ENCODE measurements around the gene SLC10A4. TPM values are rescaled to one million over a fixed set of nuclear protein-coding genes. Genes with fewer than 3 reads are reported as not detected.
A peak's percentile ranks its signal among the peaks of the same experiment; 100 is the strongest.
"Not testable (repeated sequence)": the region's sequence is repeated elsewhere in the genome, so short reads cannot be mapped to it uniquely, and the experiment has no call there.

The SLC10A4 gene, protein sequence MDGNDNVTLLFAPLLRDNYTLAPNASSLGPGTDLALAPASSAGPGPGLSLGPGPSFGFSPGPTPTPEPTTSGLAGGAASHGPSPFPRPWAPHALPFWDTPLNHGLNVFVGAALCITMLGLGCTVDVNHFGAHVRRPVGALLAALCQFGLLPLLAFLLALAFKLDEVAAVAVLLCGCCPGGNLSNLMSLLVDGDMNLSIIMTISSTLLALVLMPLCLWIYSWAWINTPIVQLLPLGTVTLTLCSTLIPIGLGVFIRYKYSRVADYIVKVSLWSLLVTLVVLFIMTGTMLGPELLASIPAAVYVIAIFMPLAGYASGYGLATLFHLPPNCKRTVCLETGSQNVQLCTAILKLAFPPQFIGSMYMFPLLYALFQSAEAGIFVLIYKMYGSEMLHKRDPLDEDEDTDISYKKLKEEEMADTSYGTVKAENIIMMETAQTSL
- 0.13 TPM in 1 of 2 replicates, not detected in the other for total RNA-seq

DNA sequence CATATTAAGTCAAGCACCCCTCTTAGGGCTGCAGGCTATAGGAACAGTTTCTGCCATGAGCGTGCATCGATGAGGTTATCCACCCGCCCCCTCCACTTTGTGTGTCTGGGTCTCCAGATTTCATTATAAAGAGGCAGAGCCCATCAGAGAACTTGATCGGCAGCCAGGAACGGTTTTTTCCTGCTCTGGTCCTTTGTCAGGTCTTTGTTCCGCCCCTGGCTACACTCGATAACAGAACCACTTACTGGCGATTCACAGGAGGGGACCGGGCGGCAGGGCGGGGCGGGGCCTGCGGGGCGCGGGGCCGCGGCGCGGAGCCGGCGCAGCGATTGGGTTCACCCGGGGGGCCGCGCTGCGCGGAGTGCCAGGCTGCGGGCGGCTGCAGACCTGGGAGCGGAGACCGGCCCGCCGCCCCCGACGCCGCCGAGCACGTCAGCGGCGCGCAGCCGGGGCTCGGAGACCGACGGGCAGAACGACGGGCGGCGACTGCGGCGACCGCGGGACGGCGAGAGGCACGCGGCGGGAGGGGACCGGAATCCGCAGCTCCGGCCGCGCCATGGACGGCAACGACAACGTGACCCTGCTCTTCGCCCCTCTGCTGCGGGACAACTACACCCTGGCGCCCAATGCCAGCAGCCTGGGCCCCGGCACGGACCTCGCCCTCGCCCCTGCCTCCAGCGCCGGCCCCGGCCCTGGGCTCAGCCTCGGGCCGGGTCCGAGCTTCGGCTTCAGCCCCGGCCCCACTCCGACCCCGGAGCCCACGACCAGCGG, at the start of gene SLC10A4:
Gene SLC10A4, plus strand, starts transcription at position 338 of the 771 bp plus-strand sequence. Its CDS starts 219 bp downstream, at position 557.
- TF ChIP-seq, protein P1, sequence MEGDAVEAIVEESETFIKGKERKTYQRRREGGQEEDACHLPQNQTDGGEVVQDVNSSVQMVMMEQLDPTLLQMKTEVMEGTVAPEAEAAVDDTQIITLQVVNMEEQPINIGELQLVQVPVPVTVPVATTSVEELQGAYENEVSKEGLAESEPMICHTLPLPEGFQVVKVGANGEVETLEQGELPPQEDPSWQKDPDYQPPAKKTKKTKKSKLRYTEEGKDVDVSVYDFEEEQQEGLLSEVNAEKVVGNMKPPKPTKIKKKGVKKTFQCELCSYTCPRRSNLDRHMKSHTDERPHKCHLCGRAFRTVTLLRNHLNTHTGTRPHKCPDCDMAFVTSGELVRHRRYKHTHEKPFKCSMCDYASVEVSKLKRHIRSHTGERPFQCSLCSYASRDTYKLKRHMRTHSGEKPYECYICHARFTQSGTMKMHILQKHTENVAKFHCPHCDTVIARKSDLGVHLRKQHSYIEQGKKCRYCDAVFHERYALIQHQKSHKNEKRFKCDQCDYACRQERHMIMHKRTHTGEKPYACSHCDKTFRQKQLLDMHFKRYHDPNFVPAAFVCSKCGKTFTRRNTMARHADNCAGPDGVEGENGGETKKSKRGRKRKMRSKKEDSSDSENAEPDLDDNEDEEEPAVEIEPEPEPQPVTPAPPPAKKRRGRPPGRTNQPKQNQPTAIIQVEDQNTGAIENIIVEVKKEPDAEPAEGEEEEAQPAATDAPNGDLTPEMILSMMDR (IDR thresholded peaks at IDR 0.05; ENCODE audit: insufficient read depth, low read length, severe bottlenecking), result no peak
- no peak for DNase-seq (ENCODE audit: low read depth)
- no peak for FAIRE-seq
- H3K27me3 ChIP-seq (ENCODE audit: control insufficient read depth, insufficient read depth, low read length), result peaks cover 29% of the 10 kb centered on the region
- peak within 1 kb of the TSS; percentile 17 for H3K4me3 ChIP-seq (ENCODE audit: low read depth, low read length)
- H3K36me3 ChIP-seq (ENCODE audit: control insufficient read depth, insufficient read depth, low read length), result no peaks in the 10 kb centered on the region

DNA sequence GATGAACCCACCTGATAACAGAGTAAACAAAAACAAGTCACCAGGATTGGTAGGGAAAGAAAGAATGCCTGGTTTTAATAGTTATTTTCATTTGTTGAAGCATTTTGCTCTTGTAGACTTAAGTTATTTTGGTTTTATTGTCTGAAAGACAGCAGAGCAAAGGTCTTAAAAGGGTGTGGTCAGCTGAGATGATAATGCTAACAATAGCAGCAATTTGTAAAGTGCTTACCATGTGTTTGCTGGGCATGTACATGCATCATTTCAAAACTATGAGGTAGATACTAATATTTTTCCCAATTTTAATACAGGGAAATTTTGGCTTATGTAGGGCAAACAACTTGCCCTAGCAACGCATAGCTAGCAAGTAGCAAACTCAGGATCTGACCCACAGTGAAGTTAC, 46.8 kb upstream of the SLC10A4 start:
- FAIRE-seq (no peak), DNase-seq (ENCODE audit: low read depth) (no peak)
- TF ChIP-seq, protein P1 (IDR thresholded peaks at IDR 0.05; ENCODE audit: insufficient read depth, low read length, severe bottlenecking), result no peak
- no peak overlapping the region for H3K4me3 ChIP-seq (ENCODE audit: low read depth, low read length)
- H3K36me3 ChIP-seq (ENCODE audit: control insufficient read depth, insufficient read depth, low read length), result no peaks in the 10 kb centered on the region
- H3K27me3 ChIP-seq (ENCODE audit: control insufficient read depth, insufficient read depth, low read length), result no peaks in the 10 kb centered on the region

DNA sequence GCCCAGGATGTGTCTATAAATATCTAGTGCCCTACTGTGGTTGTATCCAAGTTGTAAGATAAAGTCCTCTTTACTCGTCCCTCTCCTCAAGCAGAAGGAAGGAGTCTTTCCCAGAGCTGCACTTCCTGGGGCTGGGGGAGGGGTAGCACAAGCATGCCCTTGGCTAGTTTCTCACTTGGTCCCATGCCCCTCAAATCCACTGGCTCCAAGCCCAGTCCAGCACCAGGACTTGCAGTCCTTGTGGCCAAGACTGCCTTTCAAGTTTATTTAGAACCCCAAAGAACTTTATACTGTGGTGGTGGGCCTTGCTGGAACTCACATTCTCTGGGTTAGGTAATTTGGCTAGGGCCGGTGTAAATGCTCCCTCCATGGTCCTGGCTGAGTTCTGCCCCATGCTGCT, 43.2 kb upstream of the SLC10A4 start:
- DNase-seq (ENCODE audit: low read depth) (no peak), FAIRE-seq (no peak)
- H3K36me3 ChIP-seq (ENCODE audit: control insufficient read depth, insufficient read depth, low read length), result no peaks in the 10 kb centered on the region
- TF ChIP-seq, protein P1 (IDR thresholded peaks at IDR 0.05; ENCODE audit: insufficient read depth, low read length, severe bottlenecking), result no peak
- no peaks in the 10 kb centered on the region for H3K27me3 ChIP-seq (ENCODE audit: control insufficient read depth, insufficient read depth, low read length)
- no peak overlapping the region for H3K4me3 ChIP-seq (ENCODE audit: low read depth, low read length)

DNA sequence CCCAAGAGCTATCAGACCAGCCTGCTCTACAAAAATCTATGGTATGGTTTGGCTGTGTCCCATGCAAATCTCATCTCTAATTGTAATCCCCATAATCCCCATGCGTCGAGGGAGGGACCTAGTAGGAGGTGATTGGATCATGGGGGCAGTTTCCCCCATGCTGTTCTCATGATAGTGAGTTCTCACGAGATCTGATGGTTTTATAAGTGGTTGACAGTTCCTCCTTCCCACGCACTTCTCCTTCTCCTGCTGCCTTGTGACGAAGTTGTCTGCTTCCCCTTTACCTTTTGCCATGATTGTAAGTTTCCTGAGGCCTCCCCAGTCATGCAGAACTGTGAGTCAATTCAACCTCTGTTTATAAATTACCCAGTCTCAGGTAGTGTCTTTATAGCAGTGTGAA, 42.2 kb upstream of the SLC10A4 start:
- not testable (repeated sequence) for H3K36me3 ChIP-seq (ENCODE audit: control insufficient read depth, insufficient read depth, low read length); FAIRE-seq; DNase-seq (ENCODE audit: low read depth); H3K27me3 ChIP-seq (ENCODE audit: control insufficient read depth, insufficient read depth, low read length); H3K4me3 ChIP-seq (ENCODE audit: low read depth, low read length)

DNA sequence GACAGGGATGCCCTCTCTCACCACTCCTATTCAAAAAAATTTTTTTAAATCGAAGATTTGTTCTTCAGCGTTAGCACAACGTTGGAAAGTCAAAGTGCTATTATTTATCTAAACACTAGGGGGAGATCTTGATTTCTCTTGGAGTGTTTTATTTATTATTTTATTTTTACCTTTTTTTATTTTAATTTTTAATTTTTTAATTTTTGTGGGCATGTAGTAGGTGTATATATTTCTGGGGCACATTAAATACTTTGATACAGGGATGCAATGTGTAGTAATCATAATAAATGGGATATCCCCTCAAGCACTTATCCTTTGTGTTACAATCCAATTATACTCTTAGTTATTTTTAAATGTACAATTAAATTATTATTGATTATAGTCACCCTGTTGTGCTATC, 37.4 kb upstream of the SLC10A4 start:
- DNase-seq (ENCODE audit: low read depth) (peak; percentile 22), FAIRE-seq (no peak)
- TF ChIP-seq, protein P1 (IDR thresholded peaks at IDR 0.05; ENCODE audit: insufficient read depth, low read length, severe bottlenecking), result peak; percentile 9
- Histone ChIP-seq H3K36me3 (ENCODE audit: control insufficient read depth, insufficient read depth, low read length) (no peaks in the 10 kb centered on the region), H3K27me3 (ENCODE audit: control insufficient read depth, insufficient read depth, low read length) (no peaks in the 10 kb centered on the region), H3K4me3 (ENCODE audit: low read depth, low read length) (no peak overlapping the region)

DNA sequence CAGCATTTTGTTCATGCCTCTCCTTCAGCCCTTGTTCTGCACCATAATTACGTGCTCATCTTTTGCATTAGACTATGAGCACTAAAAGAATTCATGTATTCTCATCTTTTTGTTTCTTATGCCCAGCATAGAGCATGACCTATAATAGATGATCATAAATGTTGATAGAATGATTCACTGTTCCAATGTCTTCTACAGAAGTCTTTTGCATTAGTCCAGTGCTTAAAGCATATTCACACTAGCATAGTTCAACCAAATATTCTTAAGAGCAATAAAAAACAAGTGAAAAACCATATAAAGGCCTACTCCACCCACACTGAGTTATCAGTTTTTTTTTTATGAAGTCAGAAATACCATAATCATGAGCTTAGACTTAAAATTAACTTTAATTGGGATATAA, 36.5 kb upstream of the SLC10A4 start:
- TF ChIP-seq, protein P1 (IDR thresholded peaks at IDR 0.05; ENCODE audit: insufficient read depth, low read length, severe bottlenecking), result no peak
- no peak for FAIRE-seq

More for the DNA sequence above, 36.5 kb upstream of the SLC10A4 start:
- Histone ChIP-seq H3K36me3 (ENCODE audit: control insufficient read depth, insufficient read depth, low read length) (no peaks in the 10 kb centered on the region), H3K27me3 (ENCODE audit: control insufficient read depth, insufficient read depth, low read length) (no peaks in the 10 kb centered on the region), H3K4me3 (ENCODE audit: low read depth, low read length) (no peak overlapping the region)
- DNase-seq (ENCODE audit: low read depth), result no peak

Data from bronchial epithelial cell (primary cell).